Uterus (tissue), 2 donors: ENCODE measurements around the gene FYN.

ENCODE experiments used
- POLR2A ChIP-seq, 2 donors: fragments of 450-650 bp; IDR thresholded peaks; one replicate each; pipeline ENCODE4 v1.6.1; 2016; ENCODE audit warnings: antibody characterized with exemption in 2 of 2, mild to moderate bottlenecking in 1 of 2, moderate library complexity in 1 of 2
- TF ChIP-seq, protein P1 (sequence below), 4 experiments: fragments of 200-600 bp in 2 of 4; fragments of 450-650 bp in 2 of 4; sonication (generic) in 2 of 4; IDR thresholded peaks; one replicate each; pipeline ENCODE4 v1.5.1; 2016 to 2019; ENCODE audit warnings: antibody characterized with exemption in 4 of 4, mild to moderate bottlenecking in 2 of 4, moderate library complexity in 1 of 4

DNA sequence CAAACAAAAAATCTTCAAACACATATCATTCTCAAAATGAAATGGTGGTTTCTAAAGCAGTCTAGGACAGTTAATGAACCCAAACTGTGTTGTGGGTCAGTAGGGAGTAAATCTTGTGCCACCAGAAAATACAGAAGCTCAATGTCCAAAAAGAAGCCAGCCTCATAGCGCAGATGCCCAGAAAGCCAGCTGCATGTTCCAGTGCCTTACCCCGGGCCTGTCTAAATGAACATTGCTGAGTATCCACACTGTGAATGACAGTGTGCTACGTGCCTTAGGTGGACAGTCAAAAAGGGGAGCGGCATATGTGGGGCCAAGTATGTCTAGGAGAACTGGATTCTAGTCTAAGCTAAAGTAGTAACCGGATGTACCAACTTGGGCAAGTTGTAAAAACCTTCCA is 10.9 kb downstream of the FYN start:
- TF ChIP-seq, protein P1, sequence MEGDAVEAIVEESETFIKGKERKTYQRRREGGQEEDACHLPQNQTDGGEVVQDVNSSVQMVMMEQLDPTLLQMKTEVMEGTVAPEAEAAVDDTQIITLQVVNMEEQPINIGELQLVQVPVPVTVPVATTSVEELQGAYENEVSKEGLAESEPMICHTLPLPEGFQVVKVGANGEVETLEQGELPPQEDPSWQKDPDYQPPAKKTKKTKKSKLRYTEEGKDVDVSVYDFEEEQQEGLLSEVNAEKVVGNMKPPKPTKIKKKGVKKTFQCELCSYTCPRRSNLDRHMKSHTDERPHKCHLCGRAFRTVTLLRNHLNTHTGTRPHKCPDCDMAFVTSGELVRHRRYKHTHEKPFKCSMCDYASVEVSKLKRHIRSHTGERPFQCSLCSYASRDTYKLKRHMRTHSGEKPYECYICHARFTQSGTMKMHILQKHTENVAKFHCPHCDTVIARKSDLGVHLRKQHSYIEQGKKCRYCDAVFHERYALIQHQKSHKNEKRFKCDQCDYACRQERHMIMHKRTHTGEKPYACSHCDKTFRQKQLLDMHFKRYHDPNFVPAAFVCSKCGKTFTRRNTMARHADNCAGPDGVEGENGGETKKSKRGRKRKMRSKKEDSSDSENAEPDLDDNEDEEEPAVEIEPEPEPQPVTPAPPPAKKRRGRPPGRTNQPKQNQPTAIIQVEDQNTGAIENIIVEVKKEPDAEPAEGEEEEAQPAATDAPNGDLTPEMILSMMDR (IDR thresholded peaks at IDR 0.05), result no peak
- TF ChIP-seq POLR2A (IDR thresholded peaks at IDR 0.05), result no peak
